Gastroesophageal sphincter (tissue), 3 donors: ENCODE measurements around the gene SIDT1.

Experiments
- CTCF ChIP-seq, 4 experiments: fragments of 200-600 bp in 2 of 4; fragments of 450-650 bp in 2 of 4; sonication (generic) in 1 of 4; IDR thresholded peaks; one replicate each; pipeline ENCODE4 v1.5.1; 2017 to 2019; ENCODE audit warnings: antibody characterized with exemption in 4 of 4, mild to moderate bottlenecking in 2 of 4, moderate library complexity in 2 of 4
- EP300 ChIP-seq: sonication (generic); formaldehyde crosslinking; IDR thresholded peaks from one replicate; pipeline ENCODE4 v1.6.1; 2017; ENCODE audit warnings: antibody characterized with exemption, mild to moderate bottlenecking
- POLR2A ChIP-seq, 2 donors: fragments of 450-650 bp; IDR thresholded peaks; one replicate each; pipeline ENCODE4 v1.6.1; 2017; ENCODE audit warnings: antibody characterized with exemption in 2 of 2, mild to moderate bottlenecking in 2 of 2, moderate library complexity in 1 of 2
- POLR2AphosphoS5 ChIP-seq: sonication (generic); formaldehyde crosslinking; IDR thresholded peaks from one replicate; pipeline ENCODE4 v1.6.1; 2017; ENCODE audit warnings: antibody characterized with exemption

- TF ChIP-seq CTCF (IDR thresholded peaks at IDR 0.05) (no peak), POLR2A (IDR thresholded peaks at IDR 0.05) (no peak), POLR2AphosphoS5 (no peak), EP300 (no peak)
These were observed 16.2 kb upstream of the SIDT1 start for GRCh38 chr3:113516115-113516505.
